Caco-2 (cell line): ENCODE data around the gene EXOC6B. TPM values are rescaled to one million over a fixed set of nuclear protein-coding genes. Genes with fewer than 3 reads are reported as not detected.
"Not testable (repeated sequence)": the region's sequence is repeated elsewhere in the genome, so short reads cannot be mapped to it uniquely, and the experiment has no call there.

Experiments
- BruUV-seq: library from RNA; stranded (reverse); fragments of 400-500 nt; replicated peaks from 2 replicates; lab custom pipeline; 2021; lab: Mats Ljungman, UMichigan
- CTCF ChIA-PET: fragments of 300-600 bp; sonication (Branson Sonifier 250); formaldehyde crosslinking; loops from one replicate; lab custom pipeline; 2022; ENCODE audit warnings: antibody characterized with exemption; lab: Charles Lee
- POLR2A ChIA-PET: fragments of 300-600 bp; sonication (Branson Sonifier 250); formaldehyde crosslinking; loops from one replicate; lab custom pipeline; 2022; ENCODE audit warnings: antibody characterized with exemption; lab: Charles Lee
- DNase-seq, 2 experiments: peaks; one replicate each; pipeline versions ENCODE4 v3.0.0 to v3.0.0-alpha.2; 2020 to 2022
- H3K27me3 ChIP-seq: replicated peaks from 2 replicates; pipeline ENCODE4 v1.6.0; 2011; ENCODE audit warnings: low read length; ENCODE audit not compliant: control insufficient read depth, insufficient read depth
- H3K36me3 ChIP-seq: 2 replicates; pipeline ENCODE4 v1.5.1; 2011; ENCODE audit warnings: low read length; ENCODE audit not compliant: control insufficient read depth, insufficient read depth
- H3K4me1 ChIP-seq: fragments of 250-450 bp; sonication (Bioruptor Pico); 2 replicates; pipeline ENCODE4 v1.5.1; 2020; ENCODE audit warnings: mild to moderate bottlenecking
- H3K4me3 ChIP-seq: 2 replicates; pipeline ENCODE4 v1.5.1; 2011; ENCODE audit warnings: low read depth, mild to moderate bottlenecking, control low read depth, low read length
- H3K9me3 ChIP-seq: fragments of 250-450 bp; sonication (Bioruptor Pico); 2 replicates; pipeline ENCODE4 v1.5.1; 2020; ENCODE audit warnings: mild to moderate bottlenecking, moderate library complexity
- H3K27ac Mint-ChIP-seq: one replicate; pipeline ENCODE4 v1.8.0; 2022; ENCODE audit warnings: mixed read lengths; ENCODE audit not compliant: unreplicated experiment
- H3K27me3 Mint-ChIP-seq: one replicate; pipeline ENCODE4 v1.8.0; 2022; ENCODE audit warnings: mixed read lengths; ENCODE audit not compliant: insufficient read depth, unreplicated experiment
- H3K36me3 Mint-ChIP-seq: one replicate; pipeline ENCODE4 v1.8.0; 2022; ENCODE audit warnings: mild to moderate bottlenecking, mixed read lengths; ENCODE audit not compliant: insufficient read depth, unreplicated experiment
- H3K4me1 Mint-ChIP-seq: one replicate; pipeline ENCODE4 v1.8.0; 2022; ENCODE audit warnings: low read depth, mixed read lengths; ENCODE audit not compliant: unreplicated experiment
- H3K4me3 Mint-ChIP-seq: one replicate; pipeline ENCODE4 v1.8.0; 2022; ENCODE audit warnings: mild to moderate bottlenecking, moderate library complexity, mixed read lengths; ENCODE audit not compliant: unreplicated experiment
- H3K9me3 Mint-ChIP-seq: one replicate; pipeline ENCODE4 v1.8.0; 2022; ENCODE audit warnings: mixed read lengths; ENCODE audit not compliant: unreplicated experiment
- intact Hi-C: fragments of 100-400 bp; cut with micrococcal nuclease; formaldehyde crosslinking; loops from one replicate; pipeline ENCODE4 v1.10.0; 2022; ENCODE audit not compliant: unreplicated experiment
- total RNA-seq: library from RNA; stranded (reverse); gene quantifications from 2 replicates; pipeline ENCODE4 v1.2.3, GENCODE V29; 2022
- TF ChIP-seq, protein P1 (sequence below), 2 experiments: fragments of 200-600 bp in 1 of 2; IDR thresholded peaks; 1 replicate in 1 of 2; 2 replicates in 1 of 2; pipeline versions ENCODE4 v1.5.1 to v1.8.0; 2011 to 2022; ENCODE audit warnings: antibody characterized with exemption in 1 of 2, control low read depth in 1 of 2, inconsistent platforms in 1 of 2, low read depth in 1 of 2, low read length in 1 of 2, mild to moderate bottlenecking in 1 of 2, moderate library complexity in 1 of 2; ENCODE audit not compliant: insufficient read depth in 1 of 2, severe bottlenecking in 1 of 2, unreplicated experiment in 1 of 2

The EXOC6B gene
- total RNA-seq, 1 experiment from 2014 or later, result 36.1 TPM

DNA sequence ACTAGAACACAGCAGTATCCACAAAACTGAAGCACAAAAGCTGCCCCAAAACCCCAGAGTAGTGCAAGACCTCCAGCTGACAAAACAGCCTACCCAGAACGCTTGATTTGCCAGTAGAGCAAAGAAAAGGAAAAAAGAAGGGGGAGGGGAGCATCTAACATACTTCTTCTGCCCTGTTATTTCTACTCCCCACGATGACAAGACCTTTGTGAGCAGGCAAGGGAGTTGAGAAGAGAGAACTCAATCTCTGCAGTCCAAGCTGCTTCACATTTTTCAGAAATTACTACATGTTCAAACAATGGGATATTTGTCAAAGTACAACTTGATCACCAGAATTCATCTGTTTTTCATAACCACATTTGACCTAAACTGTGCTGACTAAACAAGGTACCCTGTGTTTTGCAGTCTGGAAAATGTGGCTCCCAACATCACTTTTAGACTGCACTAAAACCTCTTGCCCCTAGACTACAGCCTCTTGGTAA lies 286.7 kb downstream of the EXOC6B start:
- H3K4me1 ChIP-seq, result peaks cover 11% of the 10 kb centered on the region; the same call in 1 of the 2 replicates
- H3K4me3 ChIP-seq, result no peak overlapping the region
- DNase-seq, result no peak
- ChIA-PET CTCF (no interaction called here), POLR2A (no interaction called here)
- no peaks in the 10 kb centered on the region for H3K27me3 ChIP-seq
- H3K9me3 ChIP-seq, result no peaks in the 10 kb centered on the region
- intact Hi-C loops, result no loop called here
- Mint-ChIP-seq H3K4me1 (peaks cover 7% of the 10 kb centered on the region), H3K36me3 (no peaks in the 10 kb centered on the region), H3K27me3 (no peaks in the 10 kb centered on the region), H3K9me3 (peaks cover 10% of the 10 kb centered on the region), H3K27ac (no peak overlapping the region), H3K4me3 (no peak overlapping the region)
- no peaks in the 10 kb centered on the region for H3K36me3 ChIP-seq
- no TSS peak for BruUV-seq
- TF ChIP-seq, protein P1, sequence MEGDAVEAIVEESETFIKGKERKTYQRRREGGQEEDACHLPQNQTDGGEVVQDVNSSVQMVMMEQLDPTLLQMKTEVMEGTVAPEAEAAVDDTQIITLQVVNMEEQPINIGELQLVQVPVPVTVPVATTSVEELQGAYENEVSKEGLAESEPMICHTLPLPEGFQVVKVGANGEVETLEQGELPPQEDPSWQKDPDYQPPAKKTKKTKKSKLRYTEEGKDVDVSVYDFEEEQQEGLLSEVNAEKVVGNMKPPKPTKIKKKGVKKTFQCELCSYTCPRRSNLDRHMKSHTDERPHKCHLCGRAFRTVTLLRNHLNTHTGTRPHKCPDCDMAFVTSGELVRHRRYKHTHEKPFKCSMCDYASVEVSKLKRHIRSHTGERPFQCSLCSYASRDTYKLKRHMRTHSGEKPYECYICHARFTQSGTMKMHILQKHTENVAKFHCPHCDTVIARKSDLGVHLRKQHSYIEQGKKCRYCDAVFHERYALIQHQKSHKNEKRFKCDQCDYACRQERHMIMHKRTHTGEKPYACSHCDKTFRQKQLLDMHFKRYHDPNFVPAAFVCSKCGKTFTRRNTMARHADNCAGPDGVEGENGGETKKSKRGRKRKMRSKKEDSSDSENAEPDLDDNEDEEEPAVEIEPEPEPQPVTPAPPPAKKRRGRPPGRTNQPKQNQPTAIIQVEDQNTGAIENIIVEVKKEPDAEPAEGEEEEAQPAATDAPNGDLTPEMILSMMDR (IDR thresholded peaks at IDR 0.05; ENCODE audit: insufficient read depth in 1 of 2, low read depth in 1 of 2, low read length in 1 of 2, severe bottlenecking in 1 of 2, unreplicated experiment in 1 of 2), result no peak

DNA sequence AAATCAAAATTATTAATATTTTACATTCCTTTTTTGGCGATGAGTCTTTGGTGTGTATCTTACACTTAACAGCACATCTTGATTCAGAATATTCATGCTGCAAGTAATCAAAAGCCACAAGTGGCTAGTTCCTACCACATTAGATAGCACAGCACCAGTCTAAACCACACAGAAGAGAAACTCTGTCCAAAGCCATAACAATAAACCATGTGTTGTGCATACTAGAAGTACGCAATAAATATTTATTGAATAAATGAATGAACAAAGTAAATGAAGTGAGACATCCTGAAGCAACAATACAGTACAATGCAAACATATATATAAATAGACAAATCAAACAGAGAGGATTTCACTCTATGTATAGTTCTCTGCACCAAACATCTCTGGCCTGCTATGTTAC lies 287.3 kb downstream of the EXOC6B start:
- TF ChIP-seq, protein P1 (IDR thresholded peaks at IDR 0.05; ENCODE audit: insufficient read depth in 1 of 2, low read depth in 1 of 2, low read length in 1 of 2, severe bottlenecking in 1 of 2, unreplicated experiment in 1 of 2), result no peak
- no peaks in the 10 kb centered on the region for H3K36me3 ChIP-seq
- ChIA-PET CTCF (no interaction called here), POLR2A (interaction anchor here (0.6 kb wide), 1 partner anchor 270 kb away, joined by 10 read pairs; no protein-coding TSS in a partner anchor)
- H3K27me3 Mint-ChIP-seq, result no peaks in the 10 kb centered on the region
- no peak overlapping the region for H3K27ac Mint-ChIP-seq
- no peaks in the 10 kb centered on the region for H3K36me3 Mint-ChIP-seq
- no peak overlapping the region for H3K4me3 ChIP-seq
- H3K4me3 Mint-ChIP-seq, result no peak overlapping the region
- DNase-seq, result no peak
- peaks cover 10% of the 10 kb centered on the region for H3K9me3 Mint-ChIP-seq
- peaks cover 11% of the 10 kb centered on the region for H3K4me1 ChIP-seq
- no peaks in the 10 kb centered on the region for H3K27me3 ChIP-seq
- intact Hi-C loops, result no loop called here
- no peaks in the 10 kb centered on the region for H3K9me3 ChIP-seq
- no TSS peak for BruUV-seq
- H3K4me1 Mint-ChIP-seq, result peaks cover 12% of the 10 kb centered on the region

DNA sequence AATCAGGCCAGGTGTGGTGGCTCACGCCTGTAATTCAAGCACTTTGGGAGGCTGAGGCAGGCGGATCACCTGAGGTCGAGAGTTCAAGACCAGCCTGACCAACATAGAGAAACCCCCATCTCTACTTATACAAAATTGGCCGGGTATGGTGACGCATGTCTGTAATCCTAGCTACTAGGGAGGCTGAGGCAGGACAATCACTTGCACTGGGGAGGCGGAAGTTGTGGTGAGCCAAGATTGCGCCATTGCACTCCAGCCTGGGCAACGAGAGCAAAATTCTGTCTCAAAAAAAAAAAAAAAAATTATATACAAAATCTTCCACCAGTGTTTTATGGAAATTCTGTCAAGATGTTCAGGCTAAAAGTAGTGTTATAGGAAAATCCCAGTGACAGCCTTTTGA lies 290.2 kb downstream of the EXOC6B start:
- H3K36me3 Mint-ChIP-seq, H3K4me3 ChIP-seq, H3K27me3 ChIP-seq, BruUV-seq, DNase-seq, H3K9me3 ChIP-seq, H3K27ac Mint-ChIP-seq, POLR2A ChIA-PET, CTCF ChIA-PET, H3K9me3 Mint-ChIP-seq, H3K27me3 Mint-ChIP-seq, intact Hi-C loops, H3K36me3 ChIP-seq, H3K4me3 Mint-ChIP-seq: not testable (repeated sequence)
- peaks cover 11% of the 10 kb centered on the region for H3K4me1 ChIP-seq
- peaks cover 12% of the 10 kb centered on the region for H3K4me1 Mint-ChIP-seq
